HCT116 (cell line): ENCODE measurements around the gene TOP3B.

Experiments used
- ATF3 ChIP-seq: IDR thresholded peaks from 2 replicates; pipeline ENCODE4 v1.6.1; 2012
- CTCF ChIP-seq, 3 experiments: fragments of 200-600 bp in 1 of 3; sonication (generic) in 1 of 3; IDR thresholded peaks in 2 of 3; conservative IDR thresholded peaks in 1 of 3; 2 replicates each; pipeline ENCODE4 v1.5.1; 2012 to 2017; ENCODE audit warnings: low read depth in 2 of 3, low read length in 2 of 3, antibody characterized with exemption in 1 of 3, borderline replicate concordance in 1 of 3, control low read depth in 1 of 3, mild to moderate bottlenecking in 1 of 3, mixed read lengths in 1 of 3, mixed run types in 1 of 3, moderate library complexity in 1 of 3; ENCODE audit not compliant: insufficient read depth in 1 of 3
- EZH2 ChIP-seq: fragments of 200-600 bp; sonication (generic); IDR thresholded peaks from 2 replicates; pipeline ENCODE4 v1.6.1; 2017; ENCODE audit warnings: antibody characterized with exemption, mixed run types
- POLR2A ChIP-seq: IDR thresholded peaks from 2 replicates; pipeline ENCODE4 v1.7.0; 2011; ENCODE audit warnings: borderline replicate concordance; ENCODE audit not compliant: insufficient read depth, insufficient read length; ENCODE audit errors: extremely low read depth
- ZNF274 ChIP-seq: fragments of 200-500 bp; sonication (Bioruptor generic); IDR thresholded peaks from 2 replicates; pipeline ENCODE4 v1.6.1; 2014; ENCODE audit warnings: mild to moderate bottlenecking, low read depth, low read length, inconsistent platforms

GRCh38 chr22:21990445-21991303 lies 8.1 kb upstream of the TOP3B start:
- TF ChIP-seq CTCF (IDR thresholded peaks at IDR 0.05 in 2 of 3, conservative IDR thresholded peaks at IDR 0.05 in 1 of 3; ENCODE audit: borderline replicate concordance in 1 of 3, insufficient read depth in 1 of 3, low read depth in 2 of 3, low read length in 2 of 3) (no peak), EZH2 (no peak), ZNF274 (no peak), POLR2A (no peak), ATF3 (no peak)
